Thoracic aorta (tissue), 2 donors: Measurements from ENCODE around the gene RAB11B. TPM values are rescaled to one million over a fixed set of nuclear protein-coding genes. Genes with fewer than 3 reads are reported as not detected.
"Not testable (repeated sequence)": the region's sequence is repeated elsewhere in the genome, so short reads cannot be mapped to it uniquely, and the experiment has no call there.

Source experiments
- ATAC-seq: fragments of 150-250 bp; one replicate; pipeline ENCODE4 v1.8.0; 2017; ENCODE audit warnings: low read depth; ENCODE audit not compliant: insufficient number of reproducible peaks, low FRiP score
- DNase-seq: peaks from one replicate; pipeline ENCODE4 v3.0.0-alpha.2; 2020; ENCODE audit warnings: low spot score
- H3K27ac ChIP-seq, 2 donors: fragments of 200-600 bp; sonication (generic); 1 replicate in 1 of 2; 2 replicates in 1 of 2; pipeline ENCODE4 v1.5.1; 2016; ENCODE audit warnings: mild to moderate bottlenecking in 2 of 2, moderate library complexity in 2 of 2
- H3K27me3 ChIP-seq: fragments of 200-600 bp; sonication (generic); replicated peaks from 2 replicates; pipeline ENCODE4 v1.6.0; 2016; ENCODE audit warnings: mild to moderate bottlenecking; ENCODE audit not compliant: insufficient read depth
- H3K36me3 ChIP-seq: fragments of 200-600 bp; sonication (generic); one replicate; pipeline ENCODE4 v1.5.1; 2016
- H3K4me1 ChIP-seq, 2 donors: fragments of 200-600 bp; sonication (generic); 1 replicate in 1 of 2; 2 replicates in 1 of 2; pipeline versions ENCODE4 v1.5.1 to v1.6.0; 2016; ENCODE audit warnings: low read depth in 2 of 2, mild to moderate bottlenecking in 1 of 2; ENCODE audit not compliant: control insufficient read depth in 1 of 2
- H3K4me3 ChIP-seq: fragments of 200-600 bp; sonication (generic); 2 replicates; pipeline ENCODE4 v1.5.1; 2016; ENCODE audit warnings: mild to moderate bottlenecking
- H3K9me3 ChIP-seq: fragments of 200-600 bp; sonication (generic); 2 replicates; pipeline ENCODE4 v1.5.1; 2016
- total RNA-seq, 2 donors: library from RNA; depleted of rRNA; stranded (reverse); fragments of >200 nt; gene quantifications; one replicate each; pipeline versions ENCODE4 v1.1.0 to v1.2.3, GENCODE V29; 2016
- TF ChIP-seq, protein P1 (sequence below): fragments of 200-600 bp; sonication (generic); IDR thresholded peaks from one replicate; pipeline ENCODE4 v1.5.1; 2019; ENCODE audit warnings: antibody characterized with exemption

RAB11B gene
- 10 to 100 TPM; 53.4 to 69.3 TPM for total RNA-seq

DNA sequence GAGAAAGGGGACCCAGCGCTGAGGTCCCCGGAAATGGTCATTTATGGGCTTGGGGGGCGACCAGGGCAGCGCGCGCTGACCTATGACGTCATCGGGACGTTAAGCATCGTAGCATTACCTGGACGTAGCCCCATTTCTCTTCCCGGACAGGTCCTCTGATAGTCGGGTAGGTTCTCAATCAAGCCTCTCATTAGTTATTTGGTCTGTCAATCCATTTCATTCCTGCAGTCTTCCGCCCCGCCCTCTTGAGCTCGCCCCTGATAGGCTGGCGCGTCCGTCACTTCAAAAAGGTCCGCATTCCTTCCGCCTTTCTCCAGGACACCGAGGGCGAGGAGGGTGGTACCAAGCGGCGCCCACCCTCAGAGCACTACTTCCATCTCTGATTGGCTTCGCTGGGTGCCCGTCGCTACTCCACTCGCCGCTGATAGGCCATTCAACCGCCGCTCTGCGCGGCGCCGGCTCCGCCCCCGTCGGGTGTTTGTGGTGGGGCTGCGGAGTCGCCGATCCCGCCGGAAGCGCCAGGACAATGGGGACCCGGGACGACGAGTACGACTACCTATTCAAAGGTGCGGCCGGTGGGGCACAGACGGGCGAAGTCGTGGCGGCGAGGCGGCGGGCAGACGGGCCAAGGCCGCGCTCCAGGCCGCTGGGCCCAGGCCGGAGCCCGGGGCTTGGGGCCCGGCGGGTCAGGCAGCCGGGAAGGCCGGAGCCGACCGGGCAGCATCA, at the start of gene RAB11B:
TSS of gene RAB11B (plus strand) at position 470 of the 726 bp plus-strand sequence. CDS start at position 527, 57 bp downstream.
- H3K27ac ChIP-seq = peak within 1 kb of the TSS; percentile 100
- H3K4me3 ChIP-seq = peak within 1 kb of the TSS; percentile 91
- no peaks in the 10 kb centered on the region for H3K27me3 ChIP-seq
- H3K4me1 ChIP-seq = peaks cover 33 to 51% of the 10 kb centered on the region in 2 donors
- TF ChIP-seq, protein P1, sequence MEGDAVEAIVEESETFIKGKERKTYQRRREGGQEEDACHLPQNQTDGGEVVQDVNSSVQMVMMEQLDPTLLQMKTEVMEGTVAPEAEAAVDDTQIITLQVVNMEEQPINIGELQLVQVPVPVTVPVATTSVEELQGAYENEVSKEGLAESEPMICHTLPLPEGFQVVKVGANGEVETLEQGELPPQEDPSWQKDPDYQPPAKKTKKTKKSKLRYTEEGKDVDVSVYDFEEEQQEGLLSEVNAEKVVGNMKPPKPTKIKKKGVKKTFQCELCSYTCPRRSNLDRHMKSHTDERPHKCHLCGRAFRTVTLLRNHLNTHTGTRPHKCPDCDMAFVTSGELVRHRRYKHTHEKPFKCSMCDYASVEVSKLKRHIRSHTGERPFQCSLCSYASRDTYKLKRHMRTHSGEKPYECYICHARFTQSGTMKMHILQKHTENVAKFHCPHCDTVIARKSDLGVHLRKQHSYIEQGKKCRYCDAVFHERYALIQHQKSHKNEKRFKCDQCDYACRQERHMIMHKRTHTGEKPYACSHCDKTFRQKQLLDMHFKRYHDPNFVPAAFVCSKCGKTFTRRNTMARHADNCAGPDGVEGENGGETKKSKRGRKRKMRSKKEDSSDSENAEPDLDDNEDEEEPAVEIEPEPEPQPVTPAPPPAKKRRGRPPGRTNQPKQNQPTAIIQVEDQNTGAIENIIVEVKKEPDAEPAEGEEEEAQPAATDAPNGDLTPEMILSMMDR = no peak
- no peaks in the 10 kb centered on the region for H3K36me3 ChIP-seq
- H3K9me3 ChIP-seq = no peaks in the 10 kb centered on the region
- DNase-seq = peak; percentile 99
- ATAC-seq = peak; percentile 95

- DNase-seq, H3K36me3 ChIP-seq, ATAC-seq, H3K4me3 ChIP-seq, H3K27ac ChIP-seq, H3K9me3 ChIP-seq, H3K4me1 ChIP-seq: not testable (repeated sequence)
- peaks cover 16% of the 10 kb centered on the region for H3K27me3 ChIP-seq
Observed at GRCh38 chr19:8341504-8341903, 48.7 kb upstream of the RAB11B start.

DNA sequence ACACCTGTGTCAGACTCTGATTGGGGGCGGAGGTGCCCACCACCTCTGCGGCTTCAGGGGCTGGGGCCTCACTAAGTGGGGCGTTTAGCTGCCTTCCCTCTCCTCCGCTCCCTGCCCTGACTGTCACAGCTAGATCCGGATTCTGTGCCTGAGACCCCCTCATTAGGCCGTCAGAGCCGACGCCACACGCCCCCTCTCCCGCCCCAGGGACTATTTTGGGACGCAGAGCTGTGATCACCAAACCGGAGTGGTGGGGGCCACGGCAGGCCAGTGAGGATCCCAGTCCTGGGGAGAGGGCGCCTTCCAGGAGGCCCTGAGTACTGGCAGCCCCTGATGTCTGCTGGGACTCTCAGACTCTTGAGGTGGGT, 47.9 kb upstream of the RAB11B start:
- Histone ChIP-seq H3K4me3 (peak overlapping the region; percentile 69), H3K4me1 (peaks cover 4 to 5% of the 10 kb centered on the region in 2 donors), H3K9me3 (no peaks in the 10 kb centered on the region), H3K27me3 (peaks cover 14% of the 10 kb centered on the region), H3K36me3 (no peaks in the 10 kb centered on the region), H3K27ac (no peak overlapping the region)
- DNase-seq (no peak), ATAC-seq (no peak)
- TF ChIP-seq, protein P1 = no peak

DNA sequence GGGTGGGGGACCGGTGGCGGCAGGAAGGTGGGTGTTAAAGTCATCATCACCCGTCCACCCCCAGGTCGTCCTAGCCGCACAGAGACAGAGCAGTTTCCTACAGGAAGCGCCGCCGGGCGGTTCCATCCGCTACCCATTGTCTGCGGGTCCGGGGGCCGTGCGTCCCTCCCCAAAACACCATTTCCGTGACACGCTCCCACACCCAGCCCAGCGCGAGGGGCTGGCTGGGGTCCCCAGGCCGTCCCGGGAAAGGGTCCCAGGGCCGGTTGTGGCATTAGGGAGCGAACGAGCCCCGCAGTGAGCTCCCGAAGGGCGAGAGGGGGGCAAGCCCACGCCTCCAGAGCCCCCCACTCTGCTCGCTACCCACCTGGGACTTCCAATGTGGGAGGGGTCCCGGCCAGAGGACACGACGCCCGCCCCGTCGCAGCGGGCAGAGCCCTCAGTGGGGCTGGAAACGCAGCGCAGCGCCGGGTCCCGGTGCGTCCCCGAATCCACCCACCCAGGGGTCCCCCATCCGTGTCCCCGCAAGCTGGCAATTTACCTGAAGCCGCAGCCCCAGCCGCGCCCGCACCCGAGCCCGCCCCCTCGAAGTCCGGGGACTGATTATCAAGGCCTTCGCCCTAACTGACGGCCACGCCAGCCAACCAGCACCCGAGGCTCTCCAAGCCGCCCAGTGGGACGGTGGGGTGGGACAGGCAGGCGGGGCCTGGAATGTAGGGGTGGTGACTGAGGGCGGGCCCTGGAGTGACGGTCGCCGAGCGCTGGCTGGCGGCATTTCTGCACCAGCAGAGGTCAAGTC, 47.3 kb upstream of the RAB11B start, which contains the start of gene KANK3:
TSS of gene KANK3 (minus strand) at position 579 of the 799 bp plus-strand sequence. CDS start 5,434 bp downstream, outside the sequence.
- H3K27ac ChIP-seq = no peak within 1 kb of the TSS
- TF ChIP-seq, protein P1 = no peak
- peak; percentile 60 for DNase-seq
- peaks cover 4 to 5% of the 10 kb centered on the region in 2 donors for H3K4me1 ChIP-seq
- peak within 1 kb of the TSS; percentile 69 for H3K4me3 ChIP-seq
- peaks cover 8% of the 10 kb centered on the region for H3K27me3 ChIP-seq
- no peaks in the 10 kb centered on the region for H3K9me3 ChIP-seq
- H3K36me3 ChIP-seq = no peaks in the 10 kb centered on the region
- no peak for ATAC-seq

DNA sequence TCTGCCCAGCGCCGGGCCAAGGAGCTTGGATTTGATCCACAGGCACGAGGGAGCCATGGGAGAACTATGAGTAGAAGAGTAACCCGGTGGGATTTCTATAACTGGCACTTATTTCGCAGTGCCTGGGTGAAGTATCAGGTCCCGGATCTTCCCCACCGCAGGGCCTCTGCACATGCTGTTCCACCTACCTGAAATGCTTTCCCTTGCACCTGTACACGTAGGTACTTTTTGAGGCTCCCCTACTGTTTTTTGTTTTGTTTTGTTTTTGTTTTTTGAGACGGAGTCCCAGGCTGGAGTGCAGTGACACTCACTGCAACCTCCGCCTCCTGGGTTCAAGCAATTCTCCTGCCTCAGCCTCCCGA, 46.7 kb upstream of the RAB11B start:
- TF ChIP-seq, protein P1 = no peak
- H3K4me3 ChIP-seq = peak overlapping the region; percentile 69

GRCh38 chr19:8349629-8350372, 40.4 kb upstream of the RAB11B start:
- H3K27me3 ChIP-seq, H3K9me3 ChIP-seq, ATAC-seq, H3K27ac ChIP-seq, H3K4me3 ChIP-seq, H3K36me3 ChIP-seq, DNase-seq: not testable (repeated sequence)
- H3K4me1 ChIP-seq = peaks cover 8 to 28% of the 10 kb centered on the region in 2 donors

More for the DNA sequence above, 46.7 kb upstream of the RAB11B start:
- no peak for DNase-seq
- Histone ChIP-seq H3K9me3 (no peaks in the 10 kb centered on the region), H3K36me3 (no peaks in the 10 kb centered on the region), H3K27me3 (peaks cover 7% of the 10 kb centered on the region), H3K27ac (no peak overlapping the region), H3K4me1 (peaks cover 4 to 5% of the 10 kb centered on the region in 2 donors)
- no peak for ATAC-seq
